AG04450 (cell line): ENCODE results near the gene GGT6. TPM values are rescaled to one million over a fixed set of nuclear protein-coding genes. Genes with fewer than 3 reads are reported as not detected.
A peak's percentile ranks its signal among the peaks of the same experiment; 100 is the strongest.
"Not testable (repeated sequence)": the region's sequence is repeated elsewhere in the genome, so short reads cannot be mapped to it uniquely, and the experiment has no call there.

Experiments
- CTCF ChIA-PET: fragments of 300-600, 350-600 bp; formaldehyde crosslinking; extraction: SDS; loops from one replicate; lab custom pipeline; 2022; ENCODE audit warnings: antibody characterized with exemption, inconsistent platforms; lab: Charles Lee
- POLR2A ChIA-PET: fragments of 350-600 bp; formaldehyde crosslinking; extraction: SDS; loops from one replicate; lab custom pipeline; 2021; ENCODE audit warnings: antibody characterized with exemption, inconsistent platforms; lab: Yijun Ruan, JAX
- DNase-seq: peaks from one replicate; pipeline ENCODE4 v3.0.0-alpha.2; 2011; ENCODE audit warnings: low read depth, low spot score
- H3K27ac ChIP-seq: one replicate; pipeline ENCODE4 v1.5.1; 2012; ENCODE audit warnings: low read depth, low read length, control low read depth
- H3K27me3 ChIP-seq: one replicate; pipeline ENCODE4 v1.6.0; 2012; ENCODE audit warnings: low read length; ENCODE audit not compliant: control insufficient read depth, insufficient read depth
- H3K4me3 ChIP-seq: 2 replicates; pipeline ENCODE4 v1.5.1; 2011; ENCODE audit warnings: mild to moderate bottlenecking, low read depth, low read length, control low read depth
- H3K9me3 ChIP-seq: 2 replicates; pipeline ENCODE4 v1.5.1; 2012; ENCODE audit warnings: low read length; ENCODE audit not compliant: control insufficient read depth, insufficient read depth
- CTCF ChIP-seq: IDR thresholded peaks from 2 replicates; pipeline ENCODE4 v1.5.1; 2011; ENCODE audit warnings: low read depth, low read length, control low read depth, inconsistent platforms
- polyA plus RNA-seq: library from polyadenylated mRNA; depleted of rRNA; stranded (reverse); fragments of >200 nt; gene quantifications from 2 replicates; pipeline ENCODE4 v1.2.3, GENCODE V29; 2011

Gene GGT6
- polyA plus RNA-seq, 1 experiment = not detected

GRCh38 chr17:4597975-4598374 is 37.6 kb upstream of the GGT6 start:
- no peak for DNase-seq
- Histone ChIP-seq H3K27ac (no peak overlapping the region), H3K4me3 (no peak overlapping the region), H3K27me3 (peaks cover 43% of the 10 kb centered on the region), H3K9me3 (no peaks in the 10 kb centered on the region; the same call in 1 of the 2 replicates)
- no peak for TF ChIP-seq CTCF
- ChIA-PET CTCF (interaction anchor here (0.6 to 3.6 kb wide), 2 partner anchors 32 to 1922 kb away, joined by 3 to 21 read pairs; no protein-coding TSS in a partner anchor), POLR2A (no interaction called here)

GRCh38 chr17:4596636-4597380 is 36.4 kb upstream of the GGT6 start:
- Histone ChIP-seq H3K27me3 (peaks cover 48% of the 10 kb centered on the region), H3K4me3 (no peak overlapping the region), H3K27ac (no peak overlapping the region), H3K9me3 (no peaks in the 10 kb centered on the region; the same call in 1 of the 2 replicates)
- CTCF ChIA-PET = interaction anchor here (0.8 to 1.1 kb wide), 2 partner anchors 29 to 32 kb away, joined by 3 read pairs; no protein-coding TSS in a partner anchor
- TF ChIP-seq CTCF = no peak
- DNase-seq = no peak
- POLR2A ChIA-PET = no interaction called here

GRCh38 chr17:4595685-4596342 is 35.4 kb upstream of the GGT6 start:
- H3K27ac ChIP-seq, H3K4me3 ChIP-seq, POLR2A ChIA-PET, H3K9me3 ChIP-seq, CTCF ChIA-PET, DNase-seq: not testable (repeated sequence)
- H3K27me3 ChIP-seq = peaks cover 55% of the 10 kb centered on the region

GRCh38 chr17:4594931-4595684 is 34.7 kb upstream of the GGT6 start:
- peak; percentile 15; the same call in 1 of the 2 replicates for TF ChIP-seq CTCF
- Histone ChIP-seq H3K27me3 (peaks cover 54% of the 10 kb centered on the region), H3K9me3 (no peaks in the 10 kb centered on the region; the same call in 1 of the 2 replicates), H3K27ac (no peak overlapping the region), H3K4me3 (no peak overlapping the region)
- POLR2A ChIA-PET = no interaction called here
- no peak for DNase-seq
- CTCF ChIA-PET = interaction anchor here (2.6 kb wide), 1 partner anchor 28 kb away, joined by 12 read pairs; no protein-coding TSS in a partner anchor

GRCh38 chr17:4594406-4594805 is 34.0 kb upstream of the GGT6 start:
- DNase-seq = no peak
- H3K27ac ChIP-seq = no peak overlapping the region
- no peak for TF ChIP-seq CTCF
- ChIA-PET CTCF (interaction anchor here (2.6 kb wide), 1 partner anchor 28 kb away, joined by 12 read pairs; no protein-coding TSS in a partner anchor), POLR2A (no interaction called here)
- H3K4me3 ChIP-seq = no peak overlapping the region
- H3K9me3 ChIP-seq = no peaks in the 10 kb centered on the region; the same call in 1 of the 2 replicates
- peaks cover 49% of the 10 kb centered on the region for H3K27me3 ChIP-seq
